Heart left ventricle (tissue), 13 donors: ENCODE measurements around the gene TNS1.

Source experiments
- CTCF ChIP-seq, 12 donors: fragments of 200-600 bp; sonication (generic) in 4 of 12; IDR thresholded peaks; one replicate each; pipeline versions ENCODE4 v1.5.0 to v1.8.0; 2018 to 2022; ENCODE audit warnings: antibody characterized with exemption in 12 of 12, mild to moderate bottlenecking in 5 of 12
- POLR2A ChIP-seq, 2 donors: fragments of 450-650 bp; IDR thresholded peaks; one replicate each; pipeline ENCODE4 v1.6.1; 2017; ENCODE audit warnings: antibody characterized with exemption in 2 of 2, mild to moderate bottlenecking in 2 of 2, moderate library complexity in 2 of 2
- donor health status: ischemic (EF 13 %, LVEDD 7.1; RV severe dilation, severe dysfunction).
- donor health status: DM: no; HTN: yes; CAD: no.
- donor health status: DM: no; HTN: no; CAD: no.
- donor health status: ischemic (EF 25% LVEDD 6.9; RV normal size, moderate dysfunction).
- donor health status: ischemic (EF 25% LVEDD 5.7; RV mildly dilated, moderate dysfunction).
- donor health status: ischemic (EF 35%, LVEDD 5.7; RV mildly dilated, moderate dysfunction).
- donor health status: nonischemic (EF 11% LVEDD 7.7; RV severe dilation, severe dysfunction).
- donor health status: DM: yes; HTN: yes; CAD: no.
- donor health status: PGD.
- donor health status: ischemic (EF 29% LVEDD 5.4; RV normal size, mild dysfunction).
- donor health status: nonischemic (EF 23%, LVEDD 6.1; RV moderate dilation, normal function).

- no peak for TF ChIP-seq CTCF (IDR thresholded peaks at IDR 0.05)
- no peak for TF ChIP-seq POLR2A (IDR thresholded peaks at IDR 0.05)
Measured at GRCh38 chr2:217846321-217846743, 156.5 kb downstream of the TNS1 start.
